Smooth muscle cell (in vitro differentiated cells): ENCODE measurements around the gene TNFRSF13B. TPM values are rescaled to one million over a fixed set of nuclear protein-coding genes. Genes with fewer than 3 reads are reported as not detected.

Experiments
- DNase-seq: peaks from one replicate; lab custom pipeline; 2025; ENCODE audit not compliant: unreplicated experiment; lab: John Stamatoyannopoulos, UW
- H2AFZ ChIP-seq: fragments of 200-600 bp; sonication (generic); 2 replicates; pipeline ENCODE4 v1.6.0; 2016; ENCODE audit warnings: antibody characterized with exemption, low read depth, mild to moderate bottlenecking
- H3F3A ChIP-seq: fragments of 200-600 bp; sonication (generic); 2 replicates; pipeline ENCODE4 v1.6.0; 2017; ENCODE audit warnings: antibody characterized with exemption, low read depth
- H3K27ac ChIP-seq: fragments of 200-600 bp; sonication (generic); 2 replicates; pipeline ENCODE4 v1.5.1; 2016; ENCODE audit warnings: low read depth, mild to moderate bottlenecking
- H3K27me3 ChIP-seq: fragments of 200-600 bp; sonication (generic); 2 replicates; pipeline ENCODE4 v1.6.1; 2016; ENCODE audit warnings: low read depth, mild to moderate bottlenecking
- H3K36me3 ChIP-seq: fragments of 200-600 bp; sonication (generic); 2 replicates; pipeline ENCODE4 v1.5.1; 2016; ENCODE audit warnings: low read depth
- H3K4me1 ChIP-seq: fragments of 200-600 bp; sonication (generic); 2 replicates; pipeline ENCODE4 v1.5.1; 2016; ENCODE audit warnings: low read depth
- H3K4me2 ChIP-seq: fragments of 200-600 bp; sonication (generic); 2 replicates; pipeline ENCODE4 v1.6.0; 2016; ENCODE audit warnings: mild to moderate bottlenecking
- H3K4me3 ChIP-seq: fragments of 200-600 bp; sonication (generic); 2 replicates; pipeline ENCODE4 v1.5.1; 2016; ENCODE audit warnings: mild to moderate bottlenecking
- H3K79me2 ChIP-seq: fragments of 200-600 bp; sonication (generic); 2 replicates; pipeline ENCODE4 v1.6.0; 2016; ENCODE audit warnings: low read depth, mild to moderate bottlenecking
- H3K9ac ChIP-seq: fragments of 200-600 bp; sonication (generic); 2 replicates; pipeline ENCODE4 v1.6.0; 2016; ENCODE audit warnings: low read depth
- H3K9me3 ChIP-seq: fragments of 200-600 bp; sonication (generic); replicated peaks from 2 replicates; pipeline ENCODE4 v1.5.1; 2016; ENCODE audit warnings: low read depth
- H4K20me1 ChIP-seq: fragments of 200-600 bp; sonication (generic); 2 replicates; pipeline ENCODE4 v1.6.0; 2016; ENCODE audit warnings: low read depth
- CTCF ChIP-seq: fragments of 200-600 bp; sonication (generic); IDR thresholded peaks from 2 replicates; pipeline ENCODE4 v1.5.1; 2017; ENCODE audit warnings: borderline replicate concordance, mild to moderate bottlenecking, antibody characterized with exemption; ENCODE audit not compliant: insufficient read depth, poor library complexity, severe bottlenecking
- WGBS: methylation state at CpG from one replicate; pipeline ENCODE4 v1.1.7; 2016; ENCODE audit warnings: low lambda C conversion rate; 5-methylcytosine and 5-hydroxymethylcytosine counted together
- polyA plus RNA-seq: library from polyadenylated mRNA; unstranded; fragments of >200 nt; fragmentation: Nextera tagmentation; extraction: Ambion mirVana; gene quantifications from 2 replicates; pipeline ENCODE4 v1.2.1, GENCODE V29; 2016
- total RNA-seq: library from RNA; depleted of rRNA; stranded (reverse); fragments of >200 nt; gene quantifications from 2 replicates; pipeline ENCODE4 v1.2.3, GENCODE V29; 2014

The TNFRSF13B gene
- total and polyA plus RNA-seq, 2 experiments from 2014 or later: not detected

DNA sequence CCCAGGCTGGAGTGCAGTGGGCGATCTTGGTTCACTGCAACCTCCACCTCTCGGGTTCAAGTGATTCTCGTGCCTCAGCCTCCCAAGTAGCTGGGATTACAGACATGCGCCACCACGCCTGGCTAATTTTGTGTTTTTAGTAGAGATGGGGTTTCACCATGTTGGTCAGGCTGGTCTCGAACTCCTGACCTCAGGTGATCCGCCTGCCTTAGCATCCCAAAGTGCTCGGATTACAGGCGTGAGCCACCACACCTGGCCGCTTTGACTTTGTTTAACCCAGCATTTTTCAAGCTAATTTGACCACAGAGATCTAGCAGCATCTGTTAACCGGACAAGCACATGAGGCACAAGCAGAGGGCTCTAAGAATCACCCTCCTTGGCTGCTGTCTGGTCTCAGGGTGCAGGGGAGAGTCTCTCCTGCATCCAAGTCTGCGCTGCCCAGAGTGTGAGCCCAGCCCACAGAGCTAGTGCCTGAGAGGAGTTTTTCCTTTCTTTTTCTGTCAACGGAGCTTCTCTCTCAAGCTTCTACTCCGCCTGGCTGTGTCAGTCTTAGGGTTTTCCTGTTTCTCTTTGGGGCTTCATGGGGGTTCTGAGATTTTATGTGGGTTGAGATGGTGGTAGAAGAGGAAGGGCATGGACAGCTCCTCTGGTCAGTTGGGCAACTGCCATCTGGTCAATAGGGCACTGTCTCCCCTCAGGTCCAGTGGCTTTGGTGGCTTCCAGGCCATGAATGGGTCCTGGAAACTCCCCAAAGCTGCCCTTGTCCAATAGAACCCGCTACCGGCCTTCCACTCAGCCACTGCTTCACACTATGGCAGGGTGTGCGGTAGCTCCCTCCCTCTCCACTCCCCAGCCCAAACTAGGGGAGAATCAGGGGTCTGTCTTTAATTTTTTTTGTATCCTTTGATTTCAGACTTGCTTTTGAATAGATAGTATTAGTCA, 59.6 kb downstream of the TNFRSF13B start:
- Histone ChIP-seq H2AFZ (no peak overlapping the region), H3K4me2 (no peak overlapping the region), H3K9me3 (no peaks in the 10 kb centered on the region), H3K79me2 (no peaks in the 10 kb centered on the region), H3K36me3 (no peaks in the 10 kb centered on the region), H3K9ac (no peak overlapping the region), H3F3A (no peaks in the 10 kb centered on the region), H4K20me1 (no peaks in the 10 kb centered on the region), H3K27ac (peak overlapping the region; percentile 45), H3K4me1 (no peaks in the 10 kb centered on the region), H3K27me3 (no peaks in the 10 kb centered on the region), H3K4me3 (no peak overlapping the region)
- TF ChIP-seq CTCF: no peak
- DNase-seq: no peak
- 94% methylated on average over 17 of the region's 17 CpGs for WGBS

- H3K9me3 ChIP-seq: no peaks in the 10 kb centered on the region
- no peaks in the 10 kb centered on the region for H3K79me2 ChIP-seq
- no peaks in the 10 kb centered on the region for H3K36me3 ChIP-seq
- no peak overlapping the region for H3K4me3 ChIP-seq
- no peaks in the 10 kb centered on the region for H3F3A ChIP-seq
- no peak for DNase-seq
- H3K4me1 ChIP-seq: no peaks in the 10 kb centered on the region
- TF ChIP-seq CTCF: no peak
- H4K20me1 ChIP-seq: no peaks in the 10 kb centered on the region
- H3K4me2 ChIP-seq: no peak overlapping the region
- H3K9ac ChIP-seq: no peak overlapping the region
- 75% methylated on average over 17 of the region's 17 CpGs for WGBS
- H2AFZ ChIP-seq: no peak overlapping the region
- peak overlapping the region; percentile 45 for H3K27ac ChIP-seq
- H3K27me3 ChIP-seq: no peaks in the 10 kb centered on the region
These were observed 60.6 kb downstream of the TNFRSF13B start for GRCh38 chr17:16911141-16911937.

DNA sequence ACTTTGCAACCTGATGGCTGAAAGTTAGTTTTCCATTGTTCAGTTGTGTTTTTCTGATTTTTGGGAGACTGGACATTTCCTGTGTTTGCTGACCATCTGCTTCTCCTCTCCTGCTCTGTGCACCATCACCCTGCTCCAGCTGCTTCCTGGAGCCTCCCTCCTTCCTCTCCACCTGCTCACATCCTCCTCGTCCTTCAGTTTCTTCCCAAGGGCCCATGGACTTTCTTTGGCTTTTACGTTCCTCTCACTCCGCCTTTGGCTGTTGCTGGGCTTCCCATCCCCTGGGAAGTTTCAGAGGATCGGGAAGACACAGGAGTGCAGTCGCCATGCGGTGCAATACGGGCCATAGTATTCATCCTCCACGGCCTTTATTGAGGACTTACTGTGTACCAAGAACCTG, 61.6 kb downstream of the TNFRSF13B start:
- Histone ChIP-seq H3K4me2 (no peak overlapping the region), H3K36me3 (no peaks in the 10 kb centered on the region), H3K9ac (no peak overlapping the region), H4K20me1 (no peaks in the 10 kb centered on the region), H3K4me1 (no peaks in the 10 kb centered on the region), H3K9me3 (no peaks in the 10 kb centered on the region), H3K4me3 (no peak overlapping the region), H3K79me2 (no peaks in the 10 kb centered on the region), H3F3A (no peaks in the 10 kb centered on the region), H2AFZ (no peak overlapping the region), H3K27ac (no peak overlapping the region), H3K27me3 (no peaks in the 10 kb centered on the region)
- WGBS: 87% methylated on average over 8 of the region's 8 CpGs
- TF ChIP-seq CTCF: no peak
- DNase-seq: no peak
